HL-60 (cell line): Measurements from ENCODE around the gene ARHGAP26.

Source experiments
- GABPA ChIP-seq: IDR thresholded peaks from 2 replicates; pipeline ENCODE4 v1.6.1; 2012; ENCODE audit warnings: low read depth
- TF ChIP-seq, protein P1 (sequence below): IDR thresholded peaks from one replicate; pipeline ENCODE4 v1.5.1; 2011; ENCODE audit warnings: low read length, control low read depth, inconsistent platforms; ENCODE audit not compliant: insufficient read depth

DNA sequence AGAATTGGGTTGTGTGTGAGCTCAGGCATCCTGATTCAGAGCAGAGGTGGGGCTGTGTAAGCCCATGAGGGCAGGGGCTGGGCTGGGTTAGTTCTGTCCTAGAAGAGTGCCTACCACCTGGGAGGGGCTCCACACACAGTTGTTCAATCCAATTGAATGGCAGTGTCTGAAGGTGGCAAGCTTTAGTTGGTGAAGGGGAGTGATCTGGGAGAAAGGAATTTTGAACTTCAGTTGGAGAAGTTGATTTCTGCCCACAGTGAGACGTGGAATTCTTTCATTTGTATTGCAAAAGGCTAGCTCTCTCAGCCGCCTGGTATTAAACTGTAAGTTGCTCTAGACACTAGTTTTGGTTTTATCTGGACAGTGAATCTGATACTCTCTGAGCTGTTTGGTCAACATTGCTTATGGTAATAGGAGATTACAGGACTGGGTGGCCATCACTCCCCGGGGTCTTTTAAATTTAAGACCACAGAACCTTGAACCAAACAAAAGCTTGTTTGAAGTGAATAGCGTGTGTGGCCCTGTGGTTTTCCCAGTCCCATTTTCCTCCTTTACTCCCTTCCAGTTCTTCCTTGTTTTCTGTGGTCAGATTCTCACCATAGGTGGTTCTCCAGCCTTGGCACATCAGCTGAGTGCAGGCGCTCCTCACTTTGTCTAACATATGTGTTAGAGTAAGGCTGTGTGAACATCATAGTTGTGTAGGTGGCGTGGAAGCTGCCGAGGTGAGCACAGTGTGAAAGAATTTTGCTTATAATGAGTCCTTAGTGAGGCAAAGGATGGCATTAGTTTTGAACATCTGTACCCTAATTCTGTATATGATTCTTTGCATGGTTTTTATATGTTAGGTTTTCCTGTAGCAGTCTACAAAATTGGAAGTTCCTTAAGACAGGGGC lies 78.0 kb downstream of the ARHGAP26 start:
- TF ChIP-seq, protein P1, sequence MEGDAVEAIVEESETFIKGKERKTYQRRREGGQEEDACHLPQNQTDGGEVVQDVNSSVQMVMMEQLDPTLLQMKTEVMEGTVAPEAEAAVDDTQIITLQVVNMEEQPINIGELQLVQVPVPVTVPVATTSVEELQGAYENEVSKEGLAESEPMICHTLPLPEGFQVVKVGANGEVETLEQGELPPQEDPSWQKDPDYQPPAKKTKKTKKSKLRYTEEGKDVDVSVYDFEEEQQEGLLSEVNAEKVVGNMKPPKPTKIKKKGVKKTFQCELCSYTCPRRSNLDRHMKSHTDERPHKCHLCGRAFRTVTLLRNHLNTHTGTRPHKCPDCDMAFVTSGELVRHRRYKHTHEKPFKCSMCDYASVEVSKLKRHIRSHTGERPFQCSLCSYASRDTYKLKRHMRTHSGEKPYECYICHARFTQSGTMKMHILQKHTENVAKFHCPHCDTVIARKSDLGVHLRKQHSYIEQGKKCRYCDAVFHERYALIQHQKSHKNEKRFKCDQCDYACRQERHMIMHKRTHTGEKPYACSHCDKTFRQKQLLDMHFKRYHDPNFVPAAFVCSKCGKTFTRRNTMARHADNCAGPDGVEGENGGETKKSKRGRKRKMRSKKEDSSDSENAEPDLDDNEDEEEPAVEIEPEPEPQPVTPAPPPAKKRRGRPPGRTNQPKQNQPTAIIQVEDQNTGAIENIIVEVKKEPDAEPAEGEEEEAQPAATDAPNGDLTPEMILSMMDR: no peak
- no peak for TF ChIP-seq GABPA
